GM12891 (cell line): Measurements from ENCODE around the gene ITGB6.
"Not testable (repeated sequence)": the region's sequence is repeated elsewhere in the genome, so short reads cannot be mapped to it uniquely, and the experiment has no call there.

Experiments
- DNase-seq: peaks from one replicate; pipeline ENCODE4 v3.0.0; 2011; ENCODE audit warnings: low spot score; ENCODE audit not compliant: insufficient read length
- FAIRE-seq: peaks from 2 replicates; lab custom pipeline; 2011; peaks lifted over from hg19 to GRCh38; lab: Jason Lieb, UNC
- PAX5 ChIP-seq: IDR thresholded peaks from 2 replicates; pipeline ENCODE4 v1.6.1; 2011; ENCODE audit warnings: low read length, moderate library complexity, mild to moderate bottlenecking; ENCODE audit not compliant: insufficient read depth, severe bottlenecking
- POLR2A ChIP-seq: IDR thresholded peaks from 2 replicates; pipeline ENCODE4 v1.6.1; 2011; ENCODE audit warnings: low read depth, low read length, control low read depth
- POLR2AphosphoS5 ChIP-seq: IDR thresholded peaks from 2 replicates; pipeline ENCODE4 v1.6.1; 2011; ENCODE audit warnings: low read depth, low read length, control low read depth
- POU2F2 ChIP-seq: IDR thresholded peaks from 2 replicates; pipeline ENCODE4 v1.6.1; 2011; ENCODE audit warnings: low read depth, mild to moderate bottlenecking, control low read depth, low read length, moderate library complexity
- SPI1 ChIP-seq: IDR thresholded peaks from 2 replicates; pipeline ENCODE4 v1.6.1; 2011; ENCODE audit warnings: low read depth, low read length, control low read depth
- TAF1 ChIP-seq: IDR thresholded peaks from 2 replicates; pipeline ENCODE4 v1.6.1; 2011; ENCODE audit warnings: low read depth, low read length, control low read depth

ITGB6 gene

GRCh38 chr2:160167089-160167740 lies 32.9 kb downstream of the ITGB6 start:
- FAIRE-seq (no peak), DNase-seq (no peak)
- TF ChIP-seq SPI1 (no peak), TAF1 (no peak), POU2F2 (no peak), PAX5 (no peak), POLR2AphosphoS5 (no peak), POLR2A (no peak)

DNA sequence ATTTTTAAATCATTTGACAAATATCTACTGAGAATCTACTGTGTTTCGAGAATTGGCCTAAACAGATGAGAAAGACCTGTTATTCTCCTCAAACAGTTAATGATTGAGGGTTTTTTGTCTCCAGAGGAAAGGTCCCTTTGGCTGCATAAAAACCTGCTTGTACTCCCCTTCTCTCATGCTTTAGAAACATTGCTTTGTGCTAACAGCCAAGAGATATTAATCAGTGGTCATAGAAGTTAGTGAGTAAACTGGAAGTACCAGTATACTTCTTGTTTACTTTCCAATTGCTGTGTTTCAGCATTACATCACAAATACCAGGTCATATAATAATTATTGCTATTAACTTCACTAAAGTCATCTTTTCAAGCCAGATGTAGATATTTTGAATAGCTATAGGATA lies 34.1 kb downstream of the ITGB6 start:
- DNase-seq (no peak), FAIRE-seq (no peak)
- no peak for TF ChIP-seq PAX5

DNA sequence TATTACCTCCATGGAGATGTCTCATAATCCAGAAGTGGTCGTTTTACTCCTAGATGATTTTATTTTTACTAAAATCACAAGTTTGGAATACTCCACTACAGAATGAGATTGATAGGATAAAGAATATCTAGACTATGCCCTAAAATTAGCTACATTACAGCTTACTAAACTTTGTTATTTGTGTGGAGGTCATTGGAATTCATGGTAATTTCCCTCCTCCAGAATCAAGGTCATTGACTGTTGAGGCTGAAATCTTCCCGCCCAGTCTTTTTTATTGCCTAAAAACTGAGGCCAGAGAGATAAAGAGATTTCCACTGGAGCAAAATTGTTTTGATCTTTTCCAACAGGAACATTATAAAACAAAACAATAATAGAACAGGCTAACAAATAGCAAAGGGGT lies 35.0 kb downstream of the ITGB6 start:
- FAIRE-seq, result no peak
- DNase-seq, result no peak
- TF ChIP-seq PAX5, result no peak
- no peak for TF ChIP-seq POU2F2
- TF ChIP-seq POLR2AphosphoS5, result no peak
- TF ChIP-seq SPI1, result no peak
- no peak for TF ChIP-seq TAF1
- no peak for TF ChIP-seq POLR2A

DNA sequence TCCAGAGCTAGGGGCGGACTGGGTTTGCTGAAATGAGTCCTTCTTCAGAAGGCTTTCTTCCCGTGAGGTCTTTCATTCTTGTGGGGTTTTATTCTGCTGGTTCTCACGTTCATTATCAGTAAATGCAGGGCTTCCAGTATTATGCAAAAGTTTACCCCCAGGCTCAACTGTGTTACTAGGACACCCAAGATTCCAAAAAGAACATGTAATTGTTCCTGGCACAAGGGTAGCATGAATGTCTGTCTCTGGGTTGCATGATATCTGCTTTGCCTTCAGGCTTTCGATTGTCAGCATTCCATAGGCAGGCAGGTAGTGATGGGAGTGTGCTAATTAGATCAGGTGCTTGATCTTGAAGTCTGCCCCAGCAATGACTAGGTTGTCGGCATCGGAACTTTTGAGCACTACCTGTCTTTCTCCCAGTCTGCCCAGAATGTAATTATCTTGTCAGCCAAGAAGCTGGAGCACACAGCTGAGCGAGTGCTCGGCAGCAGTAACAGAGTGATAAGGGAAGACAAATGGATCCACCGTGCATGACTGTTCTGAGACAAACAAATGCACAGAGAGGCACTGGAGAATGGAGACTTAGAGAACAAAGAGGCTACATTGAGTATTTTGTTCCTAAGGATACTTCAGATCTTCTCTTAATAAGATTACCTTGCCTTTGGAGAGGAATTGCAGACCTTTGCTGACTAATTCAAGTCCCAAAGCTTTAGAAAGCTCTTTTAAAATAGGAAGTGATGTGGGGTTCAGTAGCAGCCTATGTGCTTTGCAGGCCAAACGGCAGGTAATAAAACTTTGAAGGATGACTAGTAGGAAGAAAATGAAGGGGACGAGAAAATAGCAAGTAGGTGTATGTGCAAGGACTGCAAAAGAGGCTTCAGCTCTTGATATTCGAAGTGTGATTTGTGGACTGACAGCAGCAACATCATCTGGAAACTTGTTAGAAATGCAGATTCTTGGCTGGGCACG lies 41.9 kb downstream of the ITGB6 start:
- DNase-seq, result no peak
- TF ChIP-seq POLR2A (no peak), POLR2AphosphoS5 (no peak), TAF1 (no peak), PAX5 (no peak), POU2F2 (no peak), SPI1 (no peak)
- no peak for FAIRE-seq

- no peak for DNase-seq
- no peak for FAIRE-seq
- no peak for TF ChIP-seq PAX5
Measured at GRCh38 chr2:160156665-160157064, 43.4 kb downstream of the ITGB6 start.

GRCh38 chr2:160156100-160156499 lies 44.0 kb downstream of the ITGB6 start:
- no peak for FAIRE-seq
- no peak for DNase-seq
- no peak for TF ChIP-seq POLR2AphosphoS5
- TF ChIP-seq TAF1, result no peak
- no peak for TF ChIP-seq POLR2A
- no peak for TF ChIP-seq POU2F2
- no peak for TF ChIP-seq PAX5
- TF ChIP-seq SPI1, result no peak

- FAIRE-seq, result not testable (repeated sequence)
Measured at GRCh38 chr2:160148419-160148818, 51.7 kb downstream of the ITGB6 start.

DNA sequence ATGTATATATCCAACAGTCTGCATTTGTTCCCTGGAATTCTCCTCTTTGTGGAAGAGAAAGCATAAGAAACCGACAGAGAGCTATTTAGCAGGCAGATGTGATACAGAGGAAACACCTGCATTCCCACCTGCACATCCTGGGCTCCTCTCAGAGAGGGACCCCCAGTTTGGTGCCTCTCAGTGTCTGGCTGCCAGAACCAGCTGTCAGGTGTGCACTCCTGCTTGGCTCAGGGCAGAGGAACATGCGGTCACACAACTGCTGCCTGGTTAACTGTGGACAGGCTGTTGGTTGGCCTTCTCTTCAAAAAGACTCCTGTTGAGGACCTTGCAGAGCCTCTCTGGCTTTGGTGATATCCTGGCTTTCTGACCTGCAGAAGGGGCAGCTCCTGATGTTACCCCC lies 54.6 kb downstream of the ITGB6 start:
- FAIRE-seq (no peak), DNase-seq (no peak)
- TF ChIP-seq POLR2A, result no peak
- TF ChIP-seq POLR2AphosphoS5, result no peak
- TF ChIP-seq PAX5, result no peak
- TF ChIP-seq TAF1, result no peak
- TF ChIP-seq SPI1, result no peak
- no peak for TF ChIP-seq POU2F2

More at GRCh38 chr2:160148419-160148818, 51.7 kb downstream of the ITGB6 start:
- DNase-seq, result not testable (repeated sequence)

DNA sequence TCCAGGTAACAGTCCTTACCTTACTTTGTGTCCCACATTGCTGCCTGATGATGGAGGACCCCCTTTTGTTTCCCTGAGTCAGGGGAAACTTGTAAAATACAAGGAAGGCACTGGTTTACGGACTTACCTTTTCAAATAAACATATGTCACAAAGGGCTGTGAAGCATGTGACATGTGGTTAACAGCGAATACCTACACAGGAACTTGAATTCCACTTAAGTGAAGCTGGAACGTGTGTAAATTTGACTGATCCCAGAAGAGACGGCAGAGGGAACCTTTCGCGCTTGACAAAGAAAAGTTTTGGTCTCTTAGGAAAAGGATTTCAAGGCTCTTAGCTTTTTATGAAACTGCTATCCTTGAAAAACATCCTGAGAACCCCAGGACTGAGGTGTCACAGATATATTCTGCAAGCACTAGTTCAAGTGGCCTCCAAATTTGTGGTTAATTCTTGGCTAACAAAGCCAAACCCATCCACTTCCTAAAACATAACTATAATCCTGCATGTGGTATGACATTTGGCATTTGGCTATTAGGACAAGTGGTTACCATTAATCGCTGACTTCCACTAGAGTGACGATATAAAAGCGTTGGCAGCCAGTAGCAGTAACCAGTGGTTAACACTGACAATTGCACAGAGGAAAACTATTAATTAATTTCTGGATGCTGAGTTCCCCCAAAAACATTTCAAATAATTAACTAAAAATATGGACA lies 55.6 kb downstream of the ITGB6 start:
- DNase-seq, result no peak
- no peak for FAIRE-seq
- no peak for TF ChIP-seq POLR2A
- no peak for TF ChIP-seq PAX5
- TF ChIP-seq TAF1, result no peak
- TF ChIP-seq POU2F2, result no peak
- no peak for TF ChIP-seq POLR2AphosphoS5
- no peak for TF ChIP-seq SPI1
